ENCODE measurements around the gene LILRA6. TPM values are rescaled to one million over a fixed set of nuclear protein-coding genes. Genes with fewer than 3 reads are reported as not detected.
"Not testable (repeated sequence)": the region's sequence is repeated elsewhere in the genome, so short reads cannot be mapped to it uniquely, and the experiment has no call there.

LILRA6 gene
- total and polyA plus RNA-seq, 5 donors from 2014 or later, result 0.11 to 0.13 TPM; not detected in 3

- Histone ChIP-seq H3K27me3 (ENCODE audit: control insufficient read depth, insufficient read depth, low read length) (peaks cover 1% of the 10 kb centered on the region), H3K4me3 (ENCODE audit: low read depth, low read length) (no peak overlapping the region), H3K27ac (ENCODE audit: insufficient read depth, low read length, poor library complexity, severe bottlenecking) (no peak overlapping the region), H3K4me1 (ENCODE audit: control insufficient read depth, insufficient read depth, low read length, poor library complexity, severe bottlenecking) (no peaks in the 10 kb centered on the region), H3K9me3 (ENCODE audit: control insufficient read depth in 2 of 2, low read length in 2 of 2) (no peaks in the 10 kb centered on the region), H3K36me3 (ENCODE audit: control insufficient read depth, insufficient read depth, low read length) (no peaks in the 10 kb centered on the region)
- ATAC-seq (ENCODE audit: low read depth in 2 of 2) (no peak), DNase-seq (no peak)
- Mint-ChIP-seq H3K27me3 (peaks cover 19% of the 10 kb centered on the region), H3K4me1 (no peaks in the 10 kb centered on the region), H3K36me3 (no peaks in the 10 kb centered on the region), H3K4me3 (no peak overlapping the region), H3K9me3 (no peaks in the 10 kb centered on the region), H3K27ac (no peak overlapping the region)
These were observed 33.4 kb upstream of the LILRA6 start for GRCh38 chr19:54275951-54276350.

GRCh38 chr19:54274516-54274915 is 31.9 kb upstream of the LILRA6 start:
- H3K4me3 Mint-ChIP-seq; H3K27me3 ChIP-seq (ENCODE audit: control insufficient read depth, insufficient read depth, low read length); H3K36me3 ChIP-seq (ENCODE audit: control insufficient read depth, insufficient read depth, low read length); H3K9me3 Mint-ChIP-seq; ATAC-seq (ENCODE audit: low read depth in 2 of 2); H3K4me1 ChIP-seq (ENCODE audit: control insufficient read depth, insufficient read depth, low read length, poor library complexity, severe bottlenecking); H3K9me3 ChIP-seq (ENCODE audit: control insufficient read depth in 2 of 2, low read length in 2 of 2); H3K4me3 ChIP-seq (ENCODE audit: low read depth, low read length); DNase-seq; H3K27ac ChIP-seq (ENCODE audit: insufficient read depth, low read length, poor library complexity, severe bottlenecking); H3K27ac Mint-ChIP-seq; H3K4me1 Mint-ChIP-seq; H3K36me3 Mint-ChIP-seq: not testable (repeated sequence)
- H3K27me3 Mint-ChIP-seq, result peaks cover 21% of the 10 kb centered on the region

DNA sequence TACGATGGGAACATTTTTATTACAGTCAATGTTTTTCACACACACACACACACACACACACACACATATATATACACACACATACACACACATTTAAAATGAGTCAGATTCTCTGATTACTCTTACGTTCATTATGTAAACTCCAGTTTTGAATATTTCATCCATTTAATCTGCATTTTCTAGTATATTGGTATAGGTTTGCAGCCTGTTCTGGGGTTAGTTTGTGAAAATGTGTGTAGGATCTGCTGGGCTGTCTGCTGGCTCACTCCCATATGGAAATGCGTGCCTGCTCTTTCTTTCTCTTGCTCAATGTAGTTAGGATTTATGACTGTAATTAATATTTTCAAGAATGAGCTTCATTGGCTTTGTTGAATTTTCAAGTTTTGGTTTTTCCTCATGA is 31.2 kb upstream of the LILRA6 start:
- Histone ChIP-seq H3K36me3 (ENCODE audit: control insufficient read depth, insufficient read depth, low read length) (no peaks in the 10 kb centered on the region), H3K27me3 (ENCODE audit: control insufficient read depth, insufficient read depth, low read length) (peaks cover 1% of the 10 kb centered on the region), H3K27ac (ENCODE audit: insufficient read depth, low read length, poor library complexity, severe bottlenecking) (no peak overlapping the region), H3K4me1 (ENCODE audit: control insufficient read depth, insufficient read depth, low read length, poor library complexity, severe bottlenecking) (no peaks in the 10 kb centered on the region), H3K4me3 (ENCODE audit: low read depth, low read length) (no peak overlapping the region), H3K9me3 (ENCODE audit: control insufficient read depth in 2 of 2, low read length in 2 of 2) (no peaks in the 10 kb centered on the region)
- Mint-ChIP-seq H3K27me3 (peaks cover 21% of the 10 kb centered on the region), H3K36me3 (no peaks in the 10 kb centered on the region), H3K9me3 (no peaks in the 10 kb centered on the region), H3K27ac (no peak overlapping the region), H3K4me3 (no peak overlapping the region), H3K4me1 (no peaks in the 10 kb centered on the region)
- DNase-seq, result no peak
- no peak for ATAC-seq (ENCODE audit: low read depth in 2 of 2)

DNA sequence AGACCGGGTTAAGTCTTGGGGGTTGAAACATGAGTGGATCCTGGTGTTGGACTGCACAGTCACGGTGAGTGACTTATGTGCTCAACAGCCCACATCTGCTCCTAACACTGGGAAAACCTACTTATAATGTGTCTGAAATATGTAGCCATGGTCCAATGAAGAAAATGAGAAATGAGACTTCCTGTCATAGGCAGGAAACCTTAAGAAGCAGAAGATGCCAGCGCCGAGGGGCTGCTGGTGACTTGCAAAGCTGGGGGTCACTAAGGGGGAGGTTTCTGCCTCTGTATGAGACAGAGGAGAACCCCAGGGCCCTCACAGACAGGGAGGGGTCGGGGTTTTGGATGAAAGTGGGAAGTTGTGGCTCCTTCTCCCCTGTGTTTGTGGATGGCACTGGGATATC is 29.6 kb upstream of the LILRA6 start:
- H3K4me1 ChIP-seq (ENCODE audit: control insufficient read depth, insufficient read depth, low read length, poor library complexity, severe bottlenecking); H3K4me1 Mint-ChIP-seq; H3K27ac ChIP-seq (ENCODE audit: insufficient read depth, low read length, poor library complexity, severe bottlenecking); H3K36me3 Mint-ChIP-seq; H3K9me3 ChIP-seq (ENCODE audit: control insufficient read depth in 2 of 2, low read length in 2 of 2); H3K27ac Mint-ChIP-seq; H3K4me3 ChIP-seq (ENCODE audit: low read depth, low read length); DNase-seq; ATAC-seq (ENCODE audit: low read depth in 2 of 2); H3K9me3 Mint-ChIP-seq; H3K36me3 ChIP-seq (ENCODE audit: control insufficient read depth, insufficient read depth, low read length); H3K4me3 Mint-ChIP-seq; H3K27me3 ChIP-seq (ENCODE audit: control insufficient read depth, insufficient read depth, low read length): not testable (repeated sequence)
- peaks cover 21% of the 10 kb centered on the region for H3K27me3 Mint-ChIP-seq

GRCh38 chr19:54271587-54271986 is 29.0 kb upstream of the LILRA6 start:
- H3K4me1 Mint-ChIP-seq; H3K4me3 ChIP-seq (ENCODE audit: low read depth, low read length); ATAC-seq (ENCODE audit: low read depth in 2 of 2); H3K36me3 Mint-ChIP-seq; H3K27me3 ChIP-seq (ENCODE audit: control insufficient read depth, insufficient read depth, low read length); H3K27ac Mint-ChIP-seq; H3K9me3 Mint-ChIP-seq; H3K4me1 ChIP-seq (ENCODE audit: control insufficient read depth, insufficient read depth, low read length, poor library complexity, severe bottlenecking); H3K36me3 ChIP-seq (ENCODE audit: control insufficient read depth, insufficient read depth, low read length); H3K27ac ChIP-seq (ENCODE audit: insufficient read depth, low read length, poor library complexity, severe bottlenecking); DNase-seq; H3K9me3 ChIP-seq (ENCODE audit: control insufficient read depth in 2 of 2, low read length in 2 of 2); H3K4me3 Mint-ChIP-seq: not testable (repeated sequence)
- H3K27me3 Mint-ChIP-seq, result peaks cover 21% of the 10 kb centered on the region

- H3K9me3 Mint-ChIP-seq, result no peaks in the 10 kb centered on the region
- Histone ChIP-seq H3K9me3 (ENCODE audit: control insufficient read depth in 2 of 2, low read length in 2 of 2) (no peaks in the 10 kb centered on the region), H3K27me3 (ENCODE audit: control insufficient read depth, insufficient read depth, low read length) (peaks cover 1% of the 10 kb centered on the region), H3K36me3 (ENCODE audit: control insufficient read depth, insufficient read depth, low read length) (no peaks in the 10 kb centered on the region), H3K4me3 (ENCODE audit: low read depth, low read length) (no peak overlapping the region), H3K27ac (ENCODE audit: insufficient read depth, low read length, poor library complexity, severe bottlenecking) (no peak overlapping the region), H3K4me1 (ENCODE audit: control insufficient read depth, insufficient read depth, low read length, poor library complexity, severe bottlenecking) (no peaks in the 10 kb centered on the region)
- H3K4me1 Mint-ChIP-seq, result no peaks in the 10 kb centered on the region
- ATAC-seq (ENCODE audit: low read depth in 2 of 2), result peak in 1 of 2 donors; percentile 17
- H3K27ac Mint-ChIP-seq, result no peak overlapping the region
- H3K4me3 Mint-ChIP-seq, result no peak overlapping the region
- DNase-seq, result no peak
- no peaks in the 10 kb centered on the region for H3K36me3 Mint-ChIP-seq
- H3K27me3 Mint-ChIP-seq, result peaks cover 21% of the 10 kb centered on the region
These were observed 28.5 kb upstream of the LILRA6 start for GRCh38 chr19:54271106-54271505.

GRCh38 chr19:54268936-54269335 is 26.3 kb upstream of the LILRA6 start:
- Mint-ChIP-seq H3K27ac (no peak overlapping the region), H3K36me3 (no peaks in the 10 kb centered on the region), H3K27me3 (peaks cover 18% of the 10 kb centered on the region), H3K9me3 (no peaks in the 10 kb centered on the region), H3K4me1 (peaks cover 0 to 3% (median 0%) of the 10 kb centered on the region in 4 donors), H3K4me3 (no peak overlapping the region)
- H3K4me3 ChIP-seq (ENCODE audit: low read depth, low read length), result no peak overlapping the region
- H3K27me3 ChIP-seq (ENCODE audit: control insufficient read depth, insufficient read depth, low read length), result no peaks in the 10 kb centered on the region
- ATAC-seq (ENCODE audit: low read depth in 2 of 2), result no peak
- H3K36me3 ChIP-seq (ENCODE audit: control insufficient read depth, insufficient read depth, low read length), result no peaks in the 10 kb centered on the region
- no peak overlapping the region for H3K27ac ChIP-seq (ENCODE audit: insufficient read depth, low read length, poor library complexity, severe bottlenecking)
- no peak for DNase-seq
- no peaks in the 10 kb centered on the region for H3K9me3 ChIP-seq (ENCODE audit: control insufficient read depth in 2 of 2, low read length in 2 of 2)
- no peaks in the 10 kb centered on the region for H3K4me1 ChIP-seq (ENCODE audit: control insufficient read depth, insufficient read depth, low read length, poor library complexity, severe bottlenecking)

DNA sequence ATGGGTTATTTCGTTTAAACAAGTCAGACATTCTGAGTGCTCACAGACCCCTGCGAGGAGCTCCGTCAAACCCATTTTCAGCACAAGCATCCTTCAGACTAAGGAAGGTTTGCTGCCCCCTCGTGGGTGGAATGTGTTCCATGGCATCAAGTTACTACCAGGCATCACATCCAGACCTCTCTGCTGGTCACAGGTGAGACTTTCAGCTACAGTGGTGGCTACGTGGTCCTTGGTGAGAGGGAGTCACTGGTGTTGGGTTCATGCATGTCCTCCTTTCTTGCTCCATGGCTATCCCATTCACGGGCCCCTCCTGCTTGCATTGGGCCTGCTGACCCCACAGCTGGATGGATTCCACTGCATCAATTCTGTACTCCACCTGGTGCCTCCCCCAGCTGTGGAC is 23.5 kb upstream of the LILRA6 start:
- Histone ChIP-seq H3K9me3 (ENCODE audit: control insufficient read depth in 2 of 2, low read length in 2 of 2) (no peaks in the 10 kb centered on the region), H3K27ac (ENCODE audit: insufficient read depth, low read length, poor library complexity, severe bottlenecking) (no peak overlapping the region), H3K36me3 (ENCODE audit: control insufficient read depth, insufficient read depth, low read length) (no peaks in the 10 kb centered on the region), H3K27me3 (ENCODE audit: control insufficient read depth, insufficient read depth, low read length) (no peaks in the 10 kb centered on the region), H3K4me1 (ENCODE audit: control insufficient read depth, insufficient read depth, low read length, poor library complexity, severe bottlenecking) (no peaks in the 10 kb centered on the region), H3K4me3 (ENCODE audit: low read depth, low read length) (no peak overlapping the region)
- Mint-ChIP-seq H3K36me3 (no peaks in the 10 kb centered on the region), H3K27me3 (peaks cover 6% of the 10 kb centered on the region), H3K9me3 (no peaks in the 10 kb centered on the region), H3K4me3 (no peak overlapping the region), H3K4me1 (peaks cover 0 to 3% (median 0%) of the 10 kb centered on the region in 4 donors), H3K27ac (peak overlapping the region in 1 of 3 donors; percentile 77)
- DNase-seq (peak in 2 of 3 donors; percentile 40 to 69), ATAC-seq (ENCODE audit: low read depth in 2 of 2) (peak in 1 of 2 donors; percentile 40)
